Activated CD8-positive, alpha-beta T cell treated with anti-CD3 and anti-CD28 coated beads, Interleukin-2, amount 10 ng/mL, durations not matched to agents 7 days and 5 days (primary cell): ENCODE results near the gene TRIM8. TPM values are rescaled to one million over a fixed set of nuclear protein-coding genes. Genes with fewer than 3 reads are reported as not detected.

Experiments
- ATAC-seq: fragments of 150-1000 bp; cut with Tn5 transposase; one replicate; pipeline ENCODE4 v1.10.0; 2021; ENCODE audit warnings: moderate library complexity
- CTCF ChIA-PET: fragments of 350-600 bp; sonication (Branson Sonifier 250); formaldehyde crosslinking; loops from one replicate; lab custom pipeline; 2021; ENCODE audit warnings: antibody characterized with exemption; lab: Charles Lee
- POLR2A ChIA-PET: fragments of 350-600 bp; sonication (Branson Sonifier 250); formaldehyde crosslinking; loops from one replicate; lab custom pipeline; 2021; ENCODE audit warnings: antibody characterized with exemption; lab: Charles Lee
- DNase-seq: peaks from one replicate; pipeline ENCODE4 v3.0.0-alpha.2; 2020
- H3K27ac Mint-ChIP-seq: one replicate; pipeline ENCODE4 v1.8.0; 2021; ENCODE audit warnings: mild to moderate bottlenecking, mixed read lengths
- H3K27me3 Mint-ChIP-seq: one replicate; pipeline ENCODE4 v1.8.0; 2021; ENCODE audit warnings: low read depth, mixed read lengths
- H3K36me3 Mint-ChIP-seq: one replicate; pipeline ENCODE4 v1.8.0; 2021; ENCODE audit warnings: low read depth, mixed read lengths
- H3K4me1 Mint-ChIP-seq: one replicate; pipeline ENCODE4 v1.8.0; 2021; ENCODE audit warnings: low read depth, mixed read lengths
- H3K4me3 Mint-ChIP-seq: one replicate; pipeline ENCODE4 v1.8.0; 2021; ENCODE audit warnings: mild to moderate bottlenecking, mixed read lengths
- H3K9me3 Mint-ChIP-seq: one replicate; pipeline ENCODE4 v1.8.0; 2022; ENCODE audit warnings: mixed read lengths; ENCODE audit not compliant: insufficient read depth
- total RNA-seq, 2 experiments: library from RNA; stranded (reverse); gene quantifications; one replicate each; pipeline ENCODE4 v1.2.3, GENCODE V29; 2021

The TRIM8 gene
- total RNA-seq, 2 experiments from 2014 or later, result 45.0 to 47.1 TPM

DNA sequence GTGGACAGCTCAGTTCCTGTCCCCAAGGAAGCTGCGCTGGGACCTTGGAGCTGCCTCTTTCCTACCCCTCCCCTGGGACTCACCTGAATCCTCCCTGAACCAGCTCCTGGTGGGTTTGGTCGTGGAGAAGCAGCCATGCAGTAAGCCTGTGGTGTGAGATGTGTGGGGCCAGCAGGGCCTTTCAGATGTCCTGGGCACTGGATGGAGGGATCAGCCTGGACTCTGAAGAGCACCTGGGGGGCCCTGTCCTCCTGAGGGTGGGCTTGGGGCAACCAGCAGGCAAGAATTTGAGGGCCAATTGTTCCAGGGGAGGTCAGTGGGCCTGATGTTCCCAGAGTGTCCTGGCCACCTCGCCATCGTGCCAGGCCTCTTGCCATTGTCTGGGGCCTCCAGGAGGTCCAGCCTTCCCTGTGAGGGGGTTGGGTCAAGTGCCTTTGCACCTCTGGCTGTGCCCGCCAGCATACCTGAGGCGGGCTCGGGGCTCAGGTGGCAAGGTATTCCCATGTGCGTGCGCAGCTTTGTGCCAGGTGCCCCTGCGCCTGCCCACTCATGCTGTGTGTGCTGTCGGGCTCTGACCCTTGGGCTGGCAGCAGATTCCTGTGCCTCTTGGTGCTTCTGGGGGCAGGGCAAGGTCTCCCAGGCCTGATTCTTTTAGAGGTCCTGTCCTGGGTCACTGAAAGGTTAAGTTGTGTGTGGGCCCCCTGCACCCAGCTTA lies 7.3 kb downstream of the TRIM8 start:
- ChIA-PET CTCF (interaction anchor here (0.6 to 3.7 kb wide), 6 partner anchors 10 to 62 kb away, joined by 3 to 28 read pairs (median 4); partner anchors contain the start of gene ARL3), POLR2A (interaction anchor here (1.0 to 3.0 kb wide), 3 partner anchors 9 to 149 kb away, joined by 3 to 49 read pairs (median 3); partner anchors contain the start of gene ACTR1A)
- H3K27me3 Mint-ChIP-seq, result no peaks in the 10 kb centered on the region
- DNase-seq (no peak), ATAC-seq (peak; percentile 5)
- H3K36me3 Mint-ChIP-seq, result peaks cover 48% of the 10 kb centered on the region
- H3K27ac Mint-ChIP-seq, result peak overlapping the region; percentile 92
- H3K4me1 Mint-ChIP-seq, result peaks cover 80% of the 10 kb centered on the region
- no peaks in the 10 kb centered on the region for H3K9me3 Mint-ChIP-seq
- H3K4me3 Mint-ChIP-seq, result peak overlapping the region; percentile 65

DNA sequence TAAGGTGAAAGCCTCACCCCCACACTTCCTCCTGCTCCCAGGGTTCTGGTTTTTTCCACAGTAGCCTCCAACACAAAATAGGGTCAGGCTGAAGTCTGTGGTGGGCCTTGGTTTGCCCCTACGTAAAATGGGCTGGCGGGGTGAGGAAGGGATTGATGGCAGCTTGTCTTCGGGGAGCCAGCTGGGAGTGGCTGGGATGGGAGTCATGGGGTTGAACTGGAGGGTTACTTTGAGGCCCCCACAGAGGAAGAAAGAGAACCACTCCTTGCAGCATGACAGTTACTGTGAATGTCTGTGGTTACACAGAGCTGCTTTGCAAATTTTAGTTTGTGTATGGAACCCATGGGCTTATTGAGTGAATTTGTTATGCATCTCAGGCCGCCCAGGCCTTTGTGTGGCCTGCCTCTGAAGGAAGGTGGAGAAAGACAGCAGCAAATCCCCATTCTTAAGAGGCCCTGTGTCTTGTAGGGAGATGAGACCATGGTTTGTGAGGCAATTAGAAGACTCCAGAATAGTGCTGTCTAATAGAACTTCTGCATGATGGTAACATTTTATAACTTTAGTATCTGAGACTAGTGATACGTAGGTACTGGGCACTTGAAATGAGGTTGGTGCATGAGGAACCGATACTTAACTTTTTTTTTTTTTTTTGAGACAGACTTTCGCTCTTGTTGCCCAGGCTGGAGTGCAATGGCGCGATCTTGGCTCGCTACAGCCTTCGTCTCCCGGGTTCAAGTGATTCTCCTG lies 8.1 kb downstream of the TRIM8 start:
- Mint-ChIP-seq H3K4me3 (peak overlapping the region; percentile 65), H3K36me3 (peaks cover 51% of the 10 kb centered on the region), H3K9me3 (no peaks in the 10 kb centered on the region), H3K27me3 (no peaks in the 10 kb centered on the region), H3K4me1 (peaks cover 75% of the 10 kb centered on the region), H3K27ac (peak overlapping the region; percentile 92)
- peak; percentile 43 for ATAC-seq
- no peak for DNase-seq
- CTCF ChIA-PET, result interaction anchor here (0.6 to 3.7 kb wide), 5 partner anchors 9 to 62 kb away, joined by 3 to 28 read pairs (median 4); partner anchors contain the start of gene ARL3
- POLR2A ChIA-PET, result interaction anchor here (0.6 to 3.0 kb wide), 5 partner anchors 8 to 150 kb away, joined by 3 to 49 read pairs (median 3); partner anchors contain the start of gene ACTR1A

DNA sequence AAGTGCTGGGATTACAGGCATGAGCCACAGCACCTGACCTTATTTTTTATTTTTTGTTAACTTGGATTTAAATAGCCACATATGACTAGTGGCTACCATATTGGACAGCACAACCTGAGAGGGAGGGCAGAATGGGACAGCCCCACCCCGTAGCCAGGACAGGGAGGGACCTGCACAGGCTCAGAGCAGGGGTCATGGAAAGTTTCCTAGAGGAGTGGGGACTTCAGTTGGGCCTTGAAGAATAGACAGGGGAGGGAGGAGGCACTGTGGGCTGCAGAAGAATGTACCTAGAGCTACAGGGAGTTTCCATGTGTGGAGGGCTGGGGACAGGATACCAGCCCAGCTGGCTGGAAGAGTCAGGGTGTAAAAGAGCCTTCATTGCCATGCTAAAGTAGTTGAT lies 8.8 kb downstream of the TRIM8 start:
- no peak for ATAC-seq
- no peaks in the 10 kb centered on the region for H3K27me3 Mint-ChIP-seq
- POLR2A ChIA-PET, result interaction anchor here (0.9 to 2.5 kb wide), 2 partner anchors 7 to 16 kb away, joined by 3 to 19 read pairs; partner anchors contain the start of gene TRIM8
- H3K9me3 Mint-ChIP-seq, result no peaks in the 10 kb centered on the region
- CTCF ChIA-PET, result interaction anchor here (1.0 to 3.7 kb wide), 2 partner anchors 9 to 16 kb away, joined by 4 to 28 read pairs; partner anchors contain the start of gene TRIM8
- H3K4me1 Mint-ChIP-seq, result peaks cover 74% of the 10 kb centered on the region
- no peak for DNase-seq
- H3K36me3 Mint-ChIP-seq, result peaks cover 57% of the 10 kb centered on the region
- peak overlapping the region; percentile 92 for H3K27ac Mint-ChIP-seq
- H3K4me3 Mint-ChIP-seq, result peak overlapping the region; percentile 65

DNA sequence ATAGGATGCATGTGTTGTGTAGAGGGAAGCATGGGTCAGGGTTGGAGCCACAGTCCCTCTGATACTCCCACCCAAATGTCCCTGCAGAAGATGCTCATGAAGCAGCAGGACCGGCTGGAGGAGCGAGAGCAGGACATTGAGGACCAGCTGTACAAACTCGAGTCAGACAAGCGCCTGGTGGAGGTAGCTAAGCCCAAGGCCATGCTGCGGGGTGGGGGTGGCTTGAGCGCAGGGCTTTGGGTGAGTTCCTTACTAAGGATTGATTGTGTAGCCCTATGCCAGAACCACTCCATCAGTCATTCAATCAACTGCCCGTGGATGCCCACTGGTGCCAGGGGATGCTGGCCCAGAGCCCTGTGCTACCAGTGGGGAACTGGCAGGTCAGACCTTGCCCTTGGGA lies 10.3 kb downstream of the TRIM8 start:
- peaks cover 57% of the 10 kb centered on the region for H3K36me3 Mint-ChIP-seq
- CTCF ChIA-PET, result interaction anchor here (3.7 to 8.4 kb wide), 3 partner anchors 9 to 15 kb away, joined by 28 to 61 read pairs (median 51); partner anchors contain the start of gene TRIM8
- POLR2A ChIA-PET, result interaction anchor here (2.5 kb wide), 1 partner anchor 9 kb away, joined by 19 read pairs; the partner anchor contains the start of gene TRIM8
- peak overlapping the region; percentile 60 for H3K27ac Mint-ChIP-seq
- H3K4me3 Mint-ChIP-seq, result no peak overlapping the region
- H3K4me1 Mint-ChIP-seq, result peaks cover 72% of the 10 kb centered on the region
- no peaks in the 10 kb centered on the region for H3K27me3 Mint-ChIP-seq
- ATAC-seq (no peak), DNase-seq (no peak)
- H3K9me3 Mint-ChIP-seq, result no peaks in the 10 kb centered on the region

DNA sequence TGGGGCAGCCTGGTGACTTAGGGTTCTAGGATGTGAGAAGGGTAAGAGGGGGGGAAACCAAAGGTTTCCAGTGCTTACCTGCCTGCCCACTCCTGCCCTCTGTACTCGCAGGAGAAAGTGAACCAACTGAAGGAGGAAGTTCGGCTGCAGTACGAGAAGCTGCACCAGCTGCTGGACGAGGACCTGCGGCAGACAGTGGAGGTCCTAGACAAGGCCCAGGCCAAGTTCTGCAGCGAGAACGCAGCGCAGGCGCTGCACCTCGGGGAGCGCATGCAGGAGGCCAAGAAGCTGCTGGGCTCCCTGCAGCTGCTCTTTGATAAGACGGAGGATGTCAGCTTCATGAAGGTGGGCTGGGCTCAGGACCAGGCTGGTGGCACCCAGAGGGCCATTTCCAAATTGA lies 10.7 kb downstream of the TRIM8 start:
- H3K36me3 Mint-ChIP-seq, result peaks cover 57% of the 10 kb centered on the region
- H3K27ac Mint-ChIP-seq, result peak overlapping the region; percentile 60
- CTCF ChIA-PET, result interaction anchor here (7.3 to 8.4 kb wide), 2 partner anchors 10 to 15 kb away, joined by 51 to 61 read pairs; partner anchors contain the start of gene TRIM8
- POLR2A ChIA-PET, result interaction anchor here (2.5 kb wide), 1 partner anchor 9 kb away, joined by 19 read pairs; the partner anchor contains the start of gene TRIM8
- no peak overlapping the region for H3K4me3 Mint-ChIP-seq
- ATAC-seq (no peak), DNase-seq (no peak)
- H3K27me3 Mint-ChIP-seq, result no peaks in the 10 kb centered on the region
- peaks cover 73% of the 10 kb centered on the region for H3K4me1 Mint-ChIP-seq
- H3K9me3 Mint-ChIP-seq, result no peaks in the 10 kb centered on the region

DNA sequence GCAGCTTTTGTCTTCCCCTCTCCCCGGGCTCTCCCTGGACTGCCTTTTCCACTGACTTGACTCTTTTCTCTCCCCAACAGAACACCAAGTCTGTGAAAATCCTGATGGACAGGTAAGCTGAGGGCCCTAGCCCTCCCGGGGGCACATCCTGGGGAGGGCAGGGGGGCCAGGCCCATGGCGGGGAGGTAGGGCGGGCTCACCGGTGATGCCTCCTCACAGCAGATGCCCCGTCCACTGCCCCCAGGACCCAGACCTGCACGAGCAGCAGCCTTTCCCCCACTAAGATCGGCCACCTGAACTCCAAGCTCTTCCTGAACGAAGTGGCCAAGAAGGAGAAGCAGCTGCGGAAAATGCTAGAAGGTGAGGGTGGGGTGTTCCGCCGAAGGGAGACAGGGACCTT lies 11.7 kb downstream of the TRIM8 start:
- POLR2A ChIA-PET, result interaction anchor here (1.1 kb wide), 1 partner anchor 10 kb away, joined by 4 read pairs; no protein-coding TSS in a partner anchor

DNA sequence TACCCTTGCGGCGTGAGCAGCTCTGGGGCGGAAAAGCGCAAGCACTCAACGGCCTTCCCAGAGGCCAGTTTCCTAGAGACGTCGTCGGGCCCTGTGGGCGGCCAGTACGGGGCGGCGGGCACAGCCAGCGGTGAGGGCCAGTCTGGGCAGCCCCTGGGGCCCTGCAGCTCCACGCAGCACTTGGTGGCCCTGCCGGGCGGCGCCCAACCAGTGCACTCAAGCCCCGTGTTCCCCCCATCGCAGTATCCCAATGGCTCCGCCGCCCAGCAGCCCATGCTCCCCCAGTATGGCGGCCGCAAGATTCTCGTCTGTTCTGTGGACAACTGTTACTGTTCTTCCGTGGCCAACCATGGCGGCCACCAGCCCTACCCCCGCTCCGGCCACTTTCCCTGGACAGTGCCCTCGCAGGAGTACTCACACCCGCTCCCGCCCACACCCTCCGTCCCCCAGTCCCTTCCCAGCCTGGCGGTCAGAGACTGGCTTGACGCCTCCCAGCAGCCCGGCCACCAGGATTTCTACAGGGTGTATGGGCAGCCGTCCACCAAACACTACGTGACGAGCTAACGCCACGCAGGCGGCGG lies 12.6 kb downstream of the TRIM8 start:
- CTCF ChIA-PET, result interaction anchor here (1.4 to 8.4 kb wide), 3 partner anchors 12 to 22 kb away, joined by 3 to 61 read pairs (median 51); partner anchors contain the start of gene TRIM8
- peaks cover 57% of the 10 kb centered on the region for H3K36me3 Mint-ChIP-seq
- no peak overlapping the region for H3K27ac Mint-ChIP-seq
- ATAC-seq, result no peak
- H3K4me3 Mint-ChIP-seq, result no peak overlapping the region
- H3K4me1 Mint-ChIP-seq, result peaks cover 74% of the 10 kb centered on the region
- H3K27me3 Mint-ChIP-seq, result no peaks in the 10 kb centered on the region
- no peaks in the 10 kb centered on the region for H3K9me3 Mint-ChIP-seq
- no peak for DNase-seq
- POLR2A ChIA-PET, result interaction anchor here (1.1 to 1.9 kb wide), 3 partner anchors 10 to 17 kb away, joined by 4 to 7 read pairs (median 4); no protein-coding TSS in a partner anchor

More for the DNA sequence above, 11.7 kb downstream of the TRIM8 start:
- CTCF ChIA-PET, result interaction anchor here (7.3 to 8.4 kb wide), 2 partner anchors 11 to 14 kb away, joined by 51 to 61 read pairs; partner anchors contain the start of gene TRIM8
- H3K4me1 Mint-ChIP-seq, result peaks cover 74% of the 10 kb centered on the region
- H3K4me3 Mint-ChIP-seq, result no peak overlapping the region
- no peak overlapping the region for H3K27ac Mint-ChIP-seq
- H3K27me3 Mint-ChIP-seq, result no peaks in the 10 kb centered on the region
- ATAC-seq, result no peak
- no peak for DNase-seq
- peaks cover 57% of the 10 kb centered on the region for H3K36me3 Mint-ChIP-seq
- no peaks in the 10 kb centered on the region for H3K9me3 Mint-ChIP-seq

DNA sequence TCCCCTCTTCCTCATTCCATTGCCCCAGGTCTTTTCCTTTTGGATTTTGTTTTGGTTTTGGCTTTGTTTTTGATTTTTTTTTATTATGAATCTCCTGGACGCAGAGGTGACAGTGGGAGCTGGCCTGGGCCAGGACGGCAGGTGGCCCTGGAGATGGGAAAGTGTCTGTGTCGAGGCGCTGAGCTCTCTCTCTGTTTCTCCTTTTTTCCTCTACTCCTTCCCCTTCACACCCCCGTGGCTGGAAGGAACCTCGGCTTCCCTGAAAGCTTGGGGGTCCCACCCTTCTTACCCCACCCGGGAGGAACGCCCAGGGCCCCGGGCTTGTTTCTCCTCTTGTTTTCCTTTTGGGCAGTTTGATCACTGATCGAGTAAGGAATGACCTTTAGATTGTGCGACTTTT lies 13.2 kb downstream of the TRIM8 start:
- H3K4me1 Mint-ChIP-seq, result peaks cover 74% of the 10 kb centered on the region
- ATAC-seq (no peak), DNase-seq (no peak)
- ChIA-PET CTCF (interaction anchor here (1.4 to 8.4 kb wide), 3 partner anchors 12 to 22 kb away, joined by 3 to 61 read pairs (median 51); partner anchors contain the start of gene TRIM8), POLR2A (interaction anchor here (1.3 to 1.9 kb wide), 3 partner anchors 11 to 17 kb away, joined by 4 to 7 read pairs (median 7); partner anchors contain the start of gene TRIM8)
- no peak overlapping the region for H3K27ac Mint-ChIP-seq
- peaks cover 53% of the 10 kb centered on the region for H3K36me3 Mint-ChIP-seq
- no peak overlapping the region for H3K4me3 Mint-ChIP-seq
- no peaks in the 10 kb centered on the region for H3K27me3 Mint-ChIP-seq
- no peaks in the 10 kb centered on the region for H3K9me3 Mint-ChIP-seq

DNA sequence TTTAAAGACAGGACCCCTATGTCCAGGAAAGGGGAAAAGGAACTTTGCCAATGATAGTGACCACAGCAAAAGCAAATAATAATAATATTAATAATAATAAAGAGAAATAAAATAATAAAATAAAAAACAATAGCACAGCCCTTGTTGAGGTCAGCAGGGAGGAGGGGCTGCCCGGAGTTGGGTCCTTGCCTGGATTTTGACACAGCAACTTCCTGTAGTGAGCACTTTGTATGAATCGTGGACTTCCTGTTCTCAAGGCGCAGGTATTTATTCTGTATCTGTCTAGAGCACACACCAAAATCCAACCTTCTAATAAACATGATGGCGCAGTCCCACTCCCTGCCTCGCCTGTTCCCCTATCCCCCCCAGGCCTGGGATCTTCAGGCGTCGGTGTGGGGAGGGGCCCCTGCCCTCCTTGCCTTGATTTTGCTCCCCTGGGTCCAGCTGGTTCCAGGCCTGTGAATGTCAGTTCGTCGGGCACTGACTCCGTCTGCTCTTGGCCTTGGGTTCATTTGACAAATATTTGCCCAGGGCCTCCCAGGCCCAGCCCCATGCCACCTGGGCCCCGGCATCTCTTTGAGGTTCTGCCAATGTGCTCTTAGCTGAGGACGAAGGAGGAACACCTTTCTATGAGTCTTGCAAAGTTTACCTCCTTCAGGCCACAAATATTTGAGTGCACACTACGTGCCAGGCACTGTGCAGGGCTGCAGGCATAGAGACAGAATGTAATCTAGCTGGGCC lies 13.9 kb downstream of the TRIM8 start:
- H3K9me3 Mint-ChIP-seq, result no peaks in the 10 kb centered on the region
- peaks cover 68% of the 10 kb centered on the region for H3K4me1 Mint-ChIP-seq
- POLR2A ChIA-PET, result interaction anchor here (1.8 to 5.1 kb wide), 3 partner anchors 8 to 13 kb away, joined by 7 to 49 read pairs (median 7); partner anchors contain the start of gene TRIM8
- ATAC-seq (no peak), DNase-seq (no peak)
- peaks cover 46% of the 10 kb centered on the region for H3K36me3 Mint-ChIP-seq
- H3K27me3 Mint-ChIP-seq, result no peaks in the 10 kb centered on the region
- H3K27ac Mint-ChIP-seq, result peak overlapping the region; percentile 81
- no peak overlapping the region for H3K4me3 Mint-ChIP-seq
- CTCF ChIA-PET, result interaction anchor here (1.0 to 8.4 kb wide), 8 partner anchors 8 to 74 kb away, joined by 3 to 61 read pairs (median 4); partner anchors contain the start of gene TRIM8

DNA sequence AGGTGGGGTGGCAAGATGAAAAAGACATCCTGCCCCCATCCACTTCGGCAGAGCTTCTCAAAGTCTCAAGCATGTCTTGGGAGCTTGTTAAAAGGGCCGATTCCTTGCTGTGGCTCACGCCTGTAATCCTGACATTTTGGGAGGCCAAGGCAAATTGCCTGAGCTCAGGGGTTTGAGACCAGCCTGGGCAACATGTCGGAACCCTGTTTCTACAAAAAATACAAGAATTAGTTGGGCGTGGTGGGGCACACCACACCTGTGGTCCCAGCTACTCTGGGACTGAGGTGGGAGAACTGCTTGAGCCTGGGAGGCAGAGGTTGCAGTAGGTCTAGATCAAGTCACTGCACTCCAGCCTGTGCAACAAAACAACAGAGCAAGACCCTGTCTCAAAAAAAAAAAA lies 14.5 kb downstream of the TRIM8 start:
- CTCF ChIA-PET, result interaction anchor here (1.0 to 8.4 kb wide), 7 partner anchors 9 to 75 kb away, joined by 4 to 61 read pairs (median 4); partner anchors contain the start of gene TRIM8
- Mint-ChIP-seq H3K9me3 (no peaks in the 10 kb centered on the region), H3K27ac (peak overlapping the region; percentile 81), H3K4me1 (peaks cover 61% of the 10 kb centered on the region), H3K4me3 (no peak overlapping the region), H3K27me3 (no peaks in the 10 kb centered on the region), H3K36me3 (peaks cover 39% of the 10 kb centered on the region)
- POLR2A ChIA-PET, result interaction anchor here (1.8 to 5.1 kb wide), 3 partner anchors 8 to 14 kb away, joined by 7 to 49 read pairs (median 7); partner anchors contain the start of gene TRIM8
- DNase-seq, result no peak
- no peak for ATAC-seq
